ENCODE results near the gene RALGPS1. TPM values are rescaled to one million over a fixed set of nuclear protein-coding genes. Genes with fewer than 3 reads are reported as not detected.

Gene RALGPS1
- polyA plus RNA-seq, 2 of the 4 experiments (the other 2 are of a cell fraction): 5.0 to 7.9 TPM

GRCh38 chr9:127194881-127195713 lies 280.5 kb downstream of the RALGPS1 start:
- H3K27ac ChIP-seq: peak overlapping the region; percentile 16 to 56; a peak in 4 of 6 replicates
- no peak for TF ChIP-seq MAX (IDR thresholded peaks at IDR 0.05)
- no peak for TF ChIP-seq JUN (IDR thresholded peaks at IDR 0.05)
- TF ChIP-seq E2F6 (IDR thresholded peaks at IDR 0.05; ENCODE audit: borderline replicate concordance, low read depth): no peak
- TF ChIP-seq SREBF2 (IDR thresholded peaks at IDR 0.05): no peak
- no peak for TF ChIP-seq FOSL2 (IDR thresholded peaks at IDR 0.05)
- peak; percentile 63 for TF ChIP-seq FOSL2 (CRISPR knock-in tag; IDR thresholded peaks at IDR 0.05)
- peak; percentile 87 for TF ChIP-seq MAFK (IDR thresholded peaks at IDR 0.05; ENCODE audit: partially characterized antibody)
- peak; percentile 19; the same call in 1 of the 3 replicates for TF ChIP-seq CTCF (IDR thresholded peaks at IDR 0.05)
- TF ChIP-seq SMC3 (IDR thresholded peaks at IDR 0.05): 0 out of 3 replicates have a peak, but pooled peaks have one; percentile 21
- ChIA-PET POLR2A (no interaction called here), CTCF (interaction anchor here (0.6 to 24.1 kb wide), 11 partner anchors 10 to 308 kb away, joined by 3 to 381 read pairs (median 4); partner anchors contain the start of gene SLC2A8)
- H3K4me3 ChIP-seq: no peak overlapping the region
- 0 out of 3 replicates have a peak overlapping the region, but pooled peaks have one; percentile 20 for H3K4me2 ChIP-seq
- DNase-seq (ENCODE audit: low read depth in 1 of 2, low spot score in 1 of 2): peak; percentile 73 to 77
- WGBS (ENCODE audit: missing lambda C conversion rate): 79% methylated on average over 8 of the region's 12 CpGs
- peaks cover 21% of the 10 kb centered on the region for H3K4me1 ChIP-seq
- ATAC-seq: peak; percentile 80 to 82
- no peak for FAIRE-seq
- H3K9me3 ChIP-seq: no peaks in the 10 kb centered on the region

- WGBS (ENCODE audit: missing lambda C conversion rate): 86% methylated on average over 18 of the region's 19 CpGs
- peaks cover 17% of the 10 kb centered on the region for H3K4me1 ChIP-seq
- POLR2A ChIA-PET: no interaction called here
- CTCF ChIA-PET: interaction anchor here (1.0 to 24.1 kb wide), 10 partner anchors 8 to 255 kb away, joined by 3 to 381 read pairs (median 5); no protein-coding TSS in a partner anchor
- DNase-seq (ENCODE audit: low read depth in 1 of 2, low spot score in 1 of 2): no peak
- no peak for TF ChIP-seq CEBPB (IDR thresholded peaks at IDR 0.05)
- TF ChIP-seq RNF2 (IDR thresholded peaks at IDR 0.05; ENCODE audit: borderline replicate concordance, low read depth): no peak
- no peak for TF ChIP-seq PBX3 (IDR thresholded peaks at IDR 0.05)
- no peak for TF ChIP-seq HOXA7 (CRISPR knock-in tag; IDR thresholded peaks at IDR 0.05)
- no peak for TF ChIP-seq EP300 (IDR thresholded peaks at IDR 0.05)
- no peak for TF ChIP-seq FOSL2 (IDR thresholded peaks at IDR 0.05)
- no peak for TF ChIP-seq FOSL2 (CRISPR knock-in tag; IDR thresholded peaks at IDR 0.05)
- TF ChIP-seq USF2 (IDR thresholded peaks at IDR 0.05): no peak
- no peak for TF ChIP-seq HOXB5 (CRISPR knock-in tag; IDR thresholded peaks at IDR 0.05)
- no peak for TF ChIP-seq MAFK (IDR thresholded peaks at IDR 0.05; ENCODE audit: partially characterized antibody)
- no peak for TF ChIP-seq GATA3 (IDR thresholded peaks at IDR 0.05; ENCODE audit: borderline replicate concordance)
- TF ChIP-seq HES2 (IDR thresholded peaks at IDR 0.05): no peak
- no peak for ATAC-seq
- H3K9me3 ChIP-seq: no peaks in the 10 kb centered on the region
- H3K27ac ChIP-seq: peak overlapping the region; percentile 16 to 56; a peak in 3 of 6 replicates
- no peak overlapping the region for H3K4me3 ChIP-seq
- H3K4me2 ChIP-seq: 0 out of 3 replicates have a peak overlapping the region, but pooled peaks have one; percentile 20
- FAIRE-seq: no peak
Observed at GRCh38 chr9:127195976-127196825, 281.6 kb downstream of the RALGPS1 start.

Data from A549 (cell line).